ENCODE measurements around the gene DLEC1.

DNA sequence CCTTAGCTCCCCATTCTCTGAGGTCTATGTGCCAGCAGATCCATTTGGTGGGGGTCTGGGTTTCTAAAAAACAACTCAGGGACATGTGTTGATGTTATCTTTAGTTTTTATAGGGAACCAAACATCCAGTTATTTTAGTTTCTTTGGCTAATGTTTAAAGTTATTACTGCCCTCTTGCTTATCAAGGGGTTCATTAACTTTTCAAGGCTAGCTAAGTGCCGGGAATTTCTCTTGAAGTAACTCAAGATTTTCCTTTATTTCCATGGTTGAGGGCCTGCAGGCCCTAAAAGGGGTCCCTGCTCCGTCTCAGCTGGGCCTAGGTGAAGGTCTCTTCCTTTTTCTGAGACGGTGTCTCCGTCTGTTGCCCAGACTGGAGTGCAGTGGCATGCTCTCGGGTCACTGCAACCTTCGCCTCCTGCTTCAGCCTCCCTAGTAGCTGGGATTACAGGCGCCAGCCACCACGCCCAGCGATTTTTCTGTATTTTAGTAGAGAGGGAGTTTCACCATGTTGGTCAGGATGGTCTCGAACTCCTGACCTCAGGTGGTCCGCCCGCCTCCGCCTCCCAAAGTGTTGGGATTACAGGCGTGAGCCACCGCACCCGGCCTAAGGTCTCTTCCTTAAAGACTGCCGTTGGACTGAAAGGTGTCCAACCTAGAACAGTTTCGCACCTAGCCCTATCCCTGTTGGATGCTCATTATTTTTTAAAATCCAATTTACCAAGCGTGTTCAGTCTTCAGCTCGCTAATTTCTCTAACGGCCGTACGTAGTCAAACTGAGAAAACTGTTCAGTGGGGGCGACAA is 125.0 kb downstream of the DLEC1 start:
- TF ChIP-seq, protein P1, sequence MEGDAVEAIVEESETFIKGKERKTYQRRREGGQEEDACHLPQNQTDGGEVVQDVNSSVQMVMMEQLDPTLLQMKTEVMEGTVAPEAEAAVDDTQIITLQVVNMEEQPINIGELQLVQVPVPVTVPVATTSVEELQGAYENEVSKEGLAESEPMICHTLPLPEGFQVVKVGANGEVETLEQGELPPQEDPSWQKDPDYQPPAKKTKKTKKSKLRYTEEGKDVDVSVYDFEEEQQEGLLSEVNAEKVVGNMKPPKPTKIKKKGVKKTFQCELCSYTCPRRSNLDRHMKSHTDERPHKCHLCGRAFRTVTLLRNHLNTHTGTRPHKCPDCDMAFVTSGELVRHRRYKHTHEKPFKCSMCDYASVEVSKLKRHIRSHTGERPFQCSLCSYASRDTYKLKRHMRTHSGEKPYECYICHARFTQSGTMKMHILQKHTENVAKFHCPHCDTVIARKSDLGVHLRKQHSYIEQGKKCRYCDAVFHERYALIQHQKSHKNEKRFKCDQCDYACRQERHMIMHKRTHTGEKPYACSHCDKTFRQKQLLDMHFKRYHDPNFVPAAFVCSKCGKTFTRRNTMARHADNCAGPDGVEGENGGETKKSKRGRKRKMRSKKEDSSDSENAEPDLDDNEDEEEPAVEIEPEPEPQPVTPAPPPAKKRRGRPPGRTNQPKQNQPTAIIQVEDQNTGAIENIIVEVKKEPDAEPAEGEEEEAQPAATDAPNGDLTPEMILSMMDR (conservative IDR thresholded peaks at IDR 0.05), result no peak
- TF ChIP-seq ZFX (IDR thresholded peaks at IDR 0.05), result no peak
